ENCODE data around the gene MT1F.

MT1F gene

DNA sequence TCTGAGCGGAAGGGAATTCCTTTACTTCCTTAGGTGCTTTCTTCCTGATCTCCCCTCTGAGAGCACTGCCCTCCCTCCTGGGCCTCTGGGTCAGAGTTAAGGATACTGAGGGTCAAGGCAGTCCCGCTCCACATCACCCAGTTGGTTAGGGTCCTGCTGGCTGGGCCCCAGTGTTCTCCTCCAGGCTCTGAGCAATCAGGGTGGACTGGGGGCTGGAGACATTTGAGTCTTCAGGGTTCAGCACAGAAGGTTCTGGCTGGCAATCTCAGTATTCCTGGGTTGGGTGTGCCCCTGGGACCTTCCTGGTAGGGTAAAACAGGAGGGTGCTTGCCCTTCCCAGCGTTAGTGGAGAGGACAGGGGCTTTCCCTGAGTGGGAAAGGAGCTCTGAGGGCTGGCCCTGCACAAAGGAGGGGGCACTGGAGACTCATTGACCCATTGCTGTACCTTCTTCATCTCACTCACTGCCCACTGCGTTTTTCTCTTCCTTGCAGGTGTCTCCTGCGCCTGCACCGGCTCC, 24.9 kb upstream of the MT1F start:
- Histone ChIP-seq H3K9me3 (no peaks in the 10 kb centered on the region), H3K27ac (no peak overlapping the region), H3K27me3 (peaks cover 100% of the 10 kb centered on the region), H3K4me1 (ENCODE audit: control insufficient read depth in 1 of 2, insufficient read depth in 1 of 2, low read depth in 1 of 2, low read length in 1 of 2) (peaks cover 0 to 3% of the 10 kb centered on the region in 2 experiments), H3K4me3 (ENCODE audit: low read depth in 1 of 2, low read length in 1 of 2) (no peak overlapping the region), H3K36me3 (no peaks in the 10 kb centered on the region)
- TF ChIP-seq, protein P1, sequence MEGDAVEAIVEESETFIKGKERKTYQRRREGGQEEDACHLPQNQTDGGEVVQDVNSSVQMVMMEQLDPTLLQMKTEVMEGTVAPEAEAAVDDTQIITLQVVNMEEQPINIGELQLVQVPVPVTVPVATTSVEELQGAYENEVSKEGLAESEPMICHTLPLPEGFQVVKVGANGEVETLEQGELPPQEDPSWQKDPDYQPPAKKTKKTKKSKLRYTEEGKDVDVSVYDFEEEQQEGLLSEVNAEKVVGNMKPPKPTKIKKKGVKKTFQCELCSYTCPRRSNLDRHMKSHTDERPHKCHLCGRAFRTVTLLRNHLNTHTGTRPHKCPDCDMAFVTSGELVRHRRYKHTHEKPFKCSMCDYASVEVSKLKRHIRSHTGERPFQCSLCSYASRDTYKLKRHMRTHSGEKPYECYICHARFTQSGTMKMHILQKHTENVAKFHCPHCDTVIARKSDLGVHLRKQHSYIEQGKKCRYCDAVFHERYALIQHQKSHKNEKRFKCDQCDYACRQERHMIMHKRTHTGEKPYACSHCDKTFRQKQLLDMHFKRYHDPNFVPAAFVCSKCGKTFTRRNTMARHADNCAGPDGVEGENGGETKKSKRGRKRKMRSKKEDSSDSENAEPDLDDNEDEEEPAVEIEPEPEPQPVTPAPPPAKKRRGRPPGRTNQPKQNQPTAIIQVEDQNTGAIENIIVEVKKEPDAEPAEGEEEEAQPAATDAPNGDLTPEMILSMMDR (IDR thresholded peaks at IDR 0.05) = no peak

DNA sequence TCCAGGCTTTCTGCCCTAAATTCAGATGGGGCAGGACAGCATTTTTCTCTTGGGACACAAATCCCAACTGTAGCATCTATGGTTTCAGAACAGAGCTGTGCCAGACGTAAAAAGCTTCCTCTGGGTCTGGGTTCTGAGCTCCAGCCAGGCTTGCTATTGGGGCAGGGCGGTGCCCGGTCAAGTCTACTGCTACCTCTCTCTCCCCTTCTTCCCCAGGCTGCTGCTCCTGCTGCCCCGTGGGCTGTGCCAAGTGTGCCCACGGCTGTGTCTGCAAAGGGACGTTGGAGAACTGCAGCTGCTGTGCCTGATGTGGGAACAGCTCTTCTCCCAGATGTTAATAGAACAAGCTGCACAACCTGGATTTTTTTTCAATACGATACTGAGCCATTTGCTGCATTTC, 24.2 kb upstream of the MT1F start:
- TF ChIP-seq, protein P1 (IDR thresholded peaks at IDR 0.05) = no peak

GRCh38 chr16:56634715-56635440, 22.9 kb upstream of the MT1F start:
- Histone ChIP-seq H3K36me3 (no peaks in the 10 kb centered on the region), H3K27ac (no peak overlapping the region), H3K4me1 (ENCODE audit: control insufficient read depth in 1 of 2, insufficient read depth in 1 of 2, low read depth in 1 of 2, low read length in 1 of 2) (peaks cover 0 to 3% of the 10 kb centered on the region in 2 experiments), H3K4me3 (ENCODE audit: low read depth in 1 of 2, low read length in 1 of 2) (no peak overlapping the region), H3K9me3 (no peaks in the 10 kb centered on the region), H3K27me3 (peaks cover 100% of the 10 kb centered on the region)
- TF ChIP-seq, protein P1 (IDR thresholded peaks at IDR 0.05) = no peak

More for the DNA sequence above, 24.2 kb upstream of the MT1F start:
- Histone ChIP-seq H3K27ac (no peak overlapping the region), H3K36me3 (no peaks in the 10 kb centered on the region), H3K4me3 (ENCODE audit: low read depth in 1 of 2, low read length in 1 of 2) (no peak overlapping the region), H3K9me3 (no peaks in the 10 kb centered on the region), H3K27me3 (peaks cover 100% of the 10 kb centered on the region), H3K4me1 (ENCODE audit: control insufficient read depth in 1 of 2, insufficient read depth in 1 of 2, low read depth in 1 of 2, low read length in 1 of 2) (peaks cover 0 to 3% of the 10 kb centered on the region in 2 experiments)

GRCh38 chr16:56635441-56635967, 22.3 kb upstream of the MT1F start:
- peaks cover 100% of the 10 kb centered on the region for H3K27me3 ChIP-seq

DNA sequence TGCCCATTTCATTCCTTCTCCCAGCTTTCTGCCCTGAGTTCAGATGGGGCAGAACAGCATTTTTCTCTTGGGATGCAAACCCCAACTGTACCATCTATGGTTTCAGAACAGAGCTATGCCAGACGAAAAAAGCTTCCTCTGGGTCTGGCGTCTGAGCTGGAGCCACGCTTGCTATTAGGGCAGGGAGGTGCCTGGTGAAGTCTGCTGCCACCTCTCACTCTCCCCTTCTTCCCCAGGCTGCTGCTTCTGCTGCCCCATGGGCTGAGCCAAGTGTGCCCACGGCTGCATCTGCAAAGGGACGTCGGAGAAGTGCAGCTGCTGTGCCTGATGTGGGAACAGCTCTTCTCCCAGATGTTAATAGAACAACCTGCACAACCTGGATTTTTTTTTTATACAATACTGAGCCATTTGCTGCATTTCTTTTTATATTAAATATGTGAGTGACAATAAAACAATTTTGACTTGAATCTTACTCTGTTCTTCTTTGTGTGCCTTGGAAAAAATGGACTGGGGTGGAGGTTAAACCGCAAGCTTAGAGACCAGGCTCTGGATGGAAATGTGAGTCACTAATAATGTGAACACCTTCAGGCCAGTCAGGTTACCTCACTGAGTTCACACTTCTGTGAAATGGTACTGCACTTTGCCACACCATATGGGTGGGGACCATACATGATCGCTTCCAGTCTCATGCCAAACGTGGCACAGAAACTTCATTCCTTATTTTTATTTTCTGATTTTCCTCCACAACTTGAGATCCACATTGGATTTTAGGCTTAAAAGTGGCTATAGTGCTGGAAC, 20.9 kb upstream of the MT1F start:
- Histone ChIP-seq H3K36me3 (no peaks in the 10 kb centered on the region), H3K4me3 (ENCODE audit: low read depth in 1 of 2, low read length in 1 of 2) (no peak overlapping the region), H3K27ac (no peak overlapping the region), H3K4me1 (ENCODE audit: control insufficient read depth in 1 of 2, insufficient read depth in 1 of 2, low read depth in 1 of 2, low read length in 1 of 2) (peaks cover 0 to 3% of the 10 kb centered on the region in 2 experiments), H3K9me3 (no peaks in the 10 kb centered on the region), H3K27me3 (peaks cover 100% of the 10 kb centered on the region)
- TF ChIP-seq, protein P1 (IDR thresholded peaks at IDR 0.05) = no peak

More at GRCh38 chr16:56635441-56635967, 22.3 kb upstream of the MT1F start:
- Histone ChIP-seq H3K4me3 (ENCODE audit: low read depth in 1 of 2, low read length in 1 of 2) (no peak overlapping the region), H3K36me3 (no peaks in the 10 kb centered on the region), H3K9me3 (no peaks in the 10 kb centered on the region), H3K4me1 (ENCODE audit: control insufficient read depth in 1 of 2, insufficient read depth in 1 of 2, low read depth in 1 of 2, low read length in 1 of 2) (peaks cover 0 to 3% of the 10 kb centered on the region in 2 experiments), H3K27ac (no peak overlapping the region)
- TF ChIP-seq, protein P1 (IDR thresholded peaks at IDR 0.05) = no peak

Data from neutrophil (primary cell).